ENCODE results near the gene EPN2. TPM values are rescaled to one million over a fixed set of nuclear protein-coding genes. Genes with fewer than 3 reads are reported as not detected.
A peak's percentile ranks its signal among the peaks of the same experiment; 100 is the strongest.

EPN2 gene
- total RNA-seq, 1 experiment from 2014 or later: 57.8 TPM

- Histone ChIP-seq H3K79me1 (ENCODE audit: insufficient read depth, low read depth, low read length, poor library complexity, severe bottlenecking) (no peaks in the 10 kb centered on the region), H3K4me2 (ENCODE audit: insufficient read depth, insufficient read length, low read length) (no peak overlapping the region), H2AFZ (ENCODE audit: low read length) (no peak overlapping the region), H3K4me1 (ENCODE audit: insufficient read depth, low read length) (no peaks in the 10 kb centered on the region), H3K18ac (ENCODE audit: insufficient read length, low read depth, low read length) (no peak overlapping the region), H4K8ac (replicated peaks; ENCODE audit: insufficient read length, low read depth, low read length) (no peak overlapping the region), H3K9me3 (ENCODE audit: control insufficient read depth, low read depth, low read length) (no peaks in the 10 kb centered on the region), H4K20me1 (ENCODE audit: control insufficient read depth, insufficient read depth, insufficient read length) (no peaks in the 10 kb centered on the region), H2AK5ac (ENCODE audit: insufficient read length, low read length) (no peak overlapping the region), H3K9ac (ENCODE audit: extremely low read depth, insufficient read length, low read length) (no peak overlapping the region), H3T11ph (ENCODE audit: low read length) (no peak overlapping the region), H3K79me2 (ENCODE audit: insufficient read depth, low read length) (no peaks in the 10 kb centered on the region), H2BK5ac (ENCODE audit: insufficient read length, low read length) (no peak overlapping the region), H3K4ac (ENCODE audit: low read depth, low read length) (no peak overlapping the region), H3K14ac (ENCODE audit: insufficient read depth, low read length) (no peak overlapping the region), H2BK20ac (ENCODE audit: low read depth, low read length, poor library complexity, severe bottlenecking) (no peak overlapping the region), H3K27me3 (ENCODE audit: insufficient read depth, low read length) (no peaks in the 10 kb centered on the region), H4K91ac (ENCODE audit: insufficient read length, low read depth, low read length) (no peak overlapping the region), H3K23me2 (ENCODE audit: insufficient read length, low read depth, low read length, poor library complexity, severe bottlenecking) (no peaks in the 10 kb centered on the region), H2BK12ac (ENCODE audit: insufficient read length, low read depth, low read length) (no peak overlapping the region), H3K56ac (ENCODE audit: insufficient read length, low read depth, low read length) (no peak overlapping the region), H2BK15ac (ENCODE audit: low read depth, low read length) (no peak overlapping the region), H4K5ac (ENCODE audit: insufficient read length, low read depth, low read length) (no peak overlapping the region), H2BK120ac (ENCODE audit: low read depth, low read length, poor library complexity, severe bottlenecking) (no peak overlapping the region), H3K27ac (ENCODE audit: insufficient read length, low read depth, low read length) (no peak overlapping the region), H3K23ac (ENCODE audit: insufficient read length, low read depth, low read length) (no peak overlapping the region)
- H3K27ac Mint-ChIP-seq: 0 out of 7 replicates have a peak overlapping the region, but pooled peaks of 1 of the 3 experiments have one; percentile 18
- no peak for DNase-seq
- H3K36me3 Mint-ChIP-seq (ENCODE audit: insufficient read depth in 1 of 3, low read depth in 3 of 3): peaks cover 32 to 59% (median 56%) of the 10 kb centered on the region in 3 experiments; a peak in 6 of 7 replicates
- H3K27me3 Mint-ChIP-seq (ENCODE audit: low read depth): no peaks in the 10 kb centered on the region
- peaks cover 17 to 19% of the 10 kb centered on the region in 2 experiments for H3K9me3 Mint-ChIP-seq
- no peak for TF ChIP-seq CTCF (conservative IDR thresholded peaks at IDR 0.05)
- H3K4me1 Mint-ChIP-seq: peaks cover 0 to 16% of the 10 kb centered on the region in 2 experiments; a peak in 2 of 4 replicates
- no CpG with 5 or more reads among the region's 14 CpGs for WGBS (ENCODE audit: extremely low coverage, insufficient read length, low lambda C conversion rate)
- no peak overlapping the region for H3K4me3 Mint-ChIP-seq
Measured at GRCh38 chr17:19327031-19327783, 90.0 kb downstream of the EPN2 start.

All from H9 (cell line).